COLO668 (cell line): ENCODE measurements around the gene MAN1A2.
A peak's percentile ranks its signal among the peaks of the same experiment; 100 is the strongest.
"Not testable (repeated sequence)": the region's sequence is repeated elsewhere in the genome, so short reads cannot be mapped to it uniquely, and the experiment has no call there.

ENCODE experiments used
- DNase-seq: peaks from one replicate; lab custom pipeline; 2025; ENCODE audit not compliant: unreplicated experiment; lab: John Stamatoyannopoulos, UW

Gene MAN1A2

GRCh38 chr1:117367046-117368025 is at the start of gene MAN1A2:
Gene MAN1A2, plus strand, starts transcription at chr1:117367449. Its CDS starts 735 bp downstream, at chr1:117368184.
- peak; percentile 95 for DNase-seq

DNA sequence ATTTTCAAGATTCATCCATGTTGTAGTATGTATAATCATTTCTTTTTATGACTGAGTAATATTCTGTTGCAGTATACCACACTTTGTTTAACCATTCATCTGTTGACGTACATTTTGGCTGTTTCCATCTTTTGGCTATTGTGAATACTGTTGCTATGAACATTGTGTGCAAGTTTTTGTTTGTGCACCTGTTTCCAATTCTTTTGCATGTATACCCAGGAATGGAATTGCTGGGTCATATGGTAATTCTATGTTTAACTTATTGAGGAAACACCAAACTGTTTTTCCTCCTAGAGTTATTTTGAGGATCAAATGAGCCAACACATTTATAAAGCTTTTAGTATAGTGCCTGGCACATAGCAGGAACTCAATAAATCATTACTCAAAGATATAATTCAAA is 49.2 kb upstream of the MAN1A2 start:
- DNase-seq, result no peak

GRCh38 chr1:117318426-117318825 is 48.8 kb upstream of the MAN1A2 start:
- no peak for DNase-seq

- no peak for DNase-seq
Observed at GRCh38 chr1:117320515-117320914, 46.7 kb upstream of the MAN1A2 start.

GRCh38 chr1:117321680-117322609 is 45.3 kb upstream of the MAN1A2 start:
- no peak for DNase-seq

DNA sequence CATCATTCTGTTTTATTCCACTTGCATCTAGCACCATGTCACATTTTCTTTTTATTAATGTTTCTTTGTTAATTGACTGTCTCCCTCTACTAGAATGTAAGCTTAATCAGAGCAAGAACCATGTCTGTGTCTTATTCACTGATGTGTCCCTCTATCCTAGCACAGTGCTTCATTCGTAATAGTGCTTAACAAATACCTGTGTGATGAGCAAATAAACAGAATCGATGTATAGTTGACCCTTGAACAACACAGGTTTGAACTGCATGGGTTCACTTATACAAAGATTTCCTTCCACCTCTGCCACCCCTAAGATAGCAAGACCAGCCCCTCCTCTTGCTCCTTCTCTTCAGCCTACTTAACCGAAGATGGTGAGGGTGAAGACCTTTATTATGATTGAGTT is 42.9 kb upstream of the MAN1A2 start:
- no peak for DNase-seq

- not testable (repeated sequence) for DNase-seq
Observed at GRCh38 chr1:117326035-117326434, 41.2 kb upstream of the MAN1A2 start.

DNA sequence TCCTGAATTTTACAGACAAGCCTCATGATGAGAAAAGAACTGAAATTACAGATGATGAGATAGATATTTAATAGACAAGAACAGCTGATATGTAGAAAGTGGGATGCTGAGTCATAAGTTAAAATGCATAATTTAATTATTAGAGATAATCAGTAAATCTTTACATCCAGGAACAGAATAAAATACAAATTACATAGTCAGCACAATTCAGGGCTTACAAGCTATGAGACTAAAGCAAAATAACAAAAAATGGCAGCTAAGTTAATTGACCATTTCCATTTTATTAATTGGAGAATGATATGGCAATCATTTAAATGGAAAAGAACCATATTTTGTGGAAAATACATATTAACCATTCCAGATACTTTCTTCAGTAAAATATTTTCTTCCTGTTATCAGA is 40.2 kb upstream of the MAN1A2 start:
- no peak for DNase-seq

DNA sequence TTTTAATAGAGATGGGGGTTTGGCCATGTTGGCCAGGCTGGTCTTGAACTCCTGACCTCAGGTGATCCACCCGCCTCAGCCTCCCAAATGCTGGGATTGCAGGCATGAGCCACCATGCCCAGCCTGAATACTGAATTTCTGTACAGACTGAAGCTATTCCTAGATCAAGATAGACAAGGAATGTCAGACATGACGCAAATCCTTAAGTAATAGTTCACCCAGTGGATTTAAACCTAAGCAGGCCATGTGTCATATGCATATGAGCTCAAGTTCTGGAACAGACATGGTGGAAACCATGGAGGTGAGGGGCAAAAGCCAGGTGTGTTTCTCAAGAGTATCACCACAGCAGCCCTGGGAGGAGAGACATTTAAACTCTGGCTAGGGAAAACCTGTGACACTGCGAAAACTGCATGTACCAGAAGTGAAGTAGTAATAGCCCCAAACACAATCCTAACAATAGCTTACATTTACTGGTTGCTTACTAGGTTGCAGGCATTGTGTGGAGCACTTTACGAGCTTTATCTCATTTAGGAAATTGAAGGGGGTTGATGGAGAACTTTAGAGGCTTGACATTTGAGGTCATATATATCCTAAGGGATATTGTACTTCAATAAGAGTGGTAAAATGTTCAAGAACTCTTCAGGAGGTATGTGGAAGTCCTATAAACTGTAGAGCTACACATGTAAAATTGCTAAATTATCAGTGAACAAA is 31.7 kb upstream of the MAN1A2 start:
- DNase-seq, result no peak

- DNase-seq, result no peak
Observed at GRCh38 chr1:117336088-117336817, 31.0 kb upstream of the MAN1A2 start.

- DNase-seq, result peak; percentile 22
Observed at GRCh38 chr1:117339866-117340700, 27.2 kb upstream of the MAN1A2 start.

DNA sequence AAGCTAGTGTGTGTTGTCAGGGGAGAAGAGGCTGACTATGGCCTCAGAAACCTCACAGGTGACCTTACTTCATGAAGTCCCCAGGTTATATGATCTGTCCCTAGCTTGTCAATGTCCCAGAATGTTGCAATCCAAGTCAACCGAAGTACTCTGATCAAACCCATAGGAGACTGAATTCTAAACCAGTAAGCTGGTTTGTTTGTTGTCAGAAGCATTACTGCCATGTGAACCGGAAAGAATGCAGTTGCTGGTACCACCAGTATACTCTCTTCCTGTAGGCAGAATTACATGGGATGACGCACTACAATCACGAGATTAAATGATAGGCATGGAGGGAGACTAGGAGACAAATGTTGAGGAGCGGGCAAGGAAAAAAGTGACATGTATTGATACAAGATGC is 26.1 kb upstream of the MAN1A2 start:
- no peak for DNase-seq

DNA sequence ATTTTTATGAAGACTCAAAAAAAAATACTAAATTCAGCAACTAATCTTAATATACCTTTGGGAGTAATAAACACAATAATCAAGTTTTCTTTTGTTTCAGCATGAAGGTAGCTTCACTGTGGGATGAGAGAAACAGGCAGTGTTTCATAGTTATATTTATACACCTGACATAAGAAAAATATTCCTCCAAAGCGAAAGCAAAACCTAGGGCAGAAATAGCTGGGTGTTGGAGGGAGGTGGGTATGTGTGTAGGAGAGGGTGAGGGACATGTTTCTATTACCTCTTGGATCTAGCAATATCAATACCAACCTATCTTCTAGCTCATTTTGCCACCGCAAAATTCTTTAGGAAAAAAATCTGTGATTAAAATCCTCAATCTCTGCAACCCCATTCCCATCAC is 24.9 kb upstream of the MAN1A2 start:
- DNase-seq, result no peak

- DNase-seq, result peak; percentile 71
Observed at GRCh38 chr1:117346206-117346928, 20.9 kb upstream of the MAN1A2 start.

GRCh38 chr1:117347907-117348306 is 19.3 kb upstream of the MAN1A2 start:
- no peak for DNase-seq

GRCh38 chr1:117352695-117353094 is 14.6 kb upstream of the MAN1A2 start:
- not testable (repeated sequence) for DNase-seq

- DNase-seq, result not testable (repeated sequence)
Observed at GRCh38 chr1:117357833-117358603, 9.2 kb upstream of the MAN1A2 start.

DNA sequence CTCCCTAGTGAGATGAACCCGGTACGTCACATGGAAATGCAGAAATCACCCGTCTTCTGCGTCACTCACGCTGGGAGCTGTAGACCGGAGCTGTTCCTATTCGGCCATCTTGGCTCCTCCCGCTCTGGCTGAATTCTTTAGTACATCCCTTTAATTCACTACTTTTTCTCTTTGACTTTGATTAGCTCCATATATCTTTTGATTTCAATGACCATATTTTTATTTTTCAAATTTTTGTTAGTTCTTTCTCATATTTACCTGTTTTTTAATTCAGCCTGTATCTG is 8.7 kb upstream of the MAN1A2 start:
- not testable (repeated sequence) for DNase-seq
